ENCODE data around the gene AUTS2. TPM values are rescaled to one million over a fixed set of nuclear protein-coding genes. Genes with fewer than 3 reads are reported as not detected.

The AUTS2 gene
- total and polyA plus RNA-seq, 10 of the 15 experiments (the other 5 are each of a cell fraction or from before 2014, with no cell fraction given), result 6.4 to 55.6 (median 21.6) TPM

DNA sequence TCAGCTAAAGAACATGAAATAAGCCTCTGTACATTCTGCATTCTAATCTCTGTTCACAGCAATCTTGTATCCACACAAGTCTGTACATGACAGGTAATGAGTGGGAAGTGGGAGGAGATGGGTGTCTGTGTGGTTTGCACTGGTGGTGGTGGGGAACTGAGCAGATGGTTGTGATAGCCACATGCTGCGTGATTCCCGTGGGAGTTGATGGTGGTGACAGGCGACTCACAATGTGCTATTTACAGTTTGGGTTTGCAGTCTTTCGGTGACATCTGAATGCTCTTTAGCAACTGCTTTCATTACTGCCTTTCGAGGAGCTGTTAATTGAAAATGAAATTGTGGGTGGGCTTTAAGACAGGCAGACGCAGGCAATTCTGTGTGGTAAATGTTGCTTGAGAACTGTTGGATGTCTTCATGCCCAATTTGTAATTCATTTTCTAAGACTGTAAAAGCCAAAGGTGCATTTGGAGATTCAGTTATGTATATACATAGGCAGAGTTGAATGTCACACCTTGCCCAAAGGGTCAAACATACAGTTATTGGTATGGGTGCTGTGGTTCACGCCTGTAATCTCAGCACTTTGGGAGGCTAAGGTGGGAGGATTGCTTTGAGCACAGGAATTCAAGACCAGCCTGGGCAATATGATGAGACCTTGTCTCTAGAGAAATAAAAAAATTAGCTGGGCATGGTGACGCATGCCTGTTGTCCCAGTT, 308.2 kb downstream of the AUTS2 start (continued):
- TF ChIP-seq, protein P1, sequence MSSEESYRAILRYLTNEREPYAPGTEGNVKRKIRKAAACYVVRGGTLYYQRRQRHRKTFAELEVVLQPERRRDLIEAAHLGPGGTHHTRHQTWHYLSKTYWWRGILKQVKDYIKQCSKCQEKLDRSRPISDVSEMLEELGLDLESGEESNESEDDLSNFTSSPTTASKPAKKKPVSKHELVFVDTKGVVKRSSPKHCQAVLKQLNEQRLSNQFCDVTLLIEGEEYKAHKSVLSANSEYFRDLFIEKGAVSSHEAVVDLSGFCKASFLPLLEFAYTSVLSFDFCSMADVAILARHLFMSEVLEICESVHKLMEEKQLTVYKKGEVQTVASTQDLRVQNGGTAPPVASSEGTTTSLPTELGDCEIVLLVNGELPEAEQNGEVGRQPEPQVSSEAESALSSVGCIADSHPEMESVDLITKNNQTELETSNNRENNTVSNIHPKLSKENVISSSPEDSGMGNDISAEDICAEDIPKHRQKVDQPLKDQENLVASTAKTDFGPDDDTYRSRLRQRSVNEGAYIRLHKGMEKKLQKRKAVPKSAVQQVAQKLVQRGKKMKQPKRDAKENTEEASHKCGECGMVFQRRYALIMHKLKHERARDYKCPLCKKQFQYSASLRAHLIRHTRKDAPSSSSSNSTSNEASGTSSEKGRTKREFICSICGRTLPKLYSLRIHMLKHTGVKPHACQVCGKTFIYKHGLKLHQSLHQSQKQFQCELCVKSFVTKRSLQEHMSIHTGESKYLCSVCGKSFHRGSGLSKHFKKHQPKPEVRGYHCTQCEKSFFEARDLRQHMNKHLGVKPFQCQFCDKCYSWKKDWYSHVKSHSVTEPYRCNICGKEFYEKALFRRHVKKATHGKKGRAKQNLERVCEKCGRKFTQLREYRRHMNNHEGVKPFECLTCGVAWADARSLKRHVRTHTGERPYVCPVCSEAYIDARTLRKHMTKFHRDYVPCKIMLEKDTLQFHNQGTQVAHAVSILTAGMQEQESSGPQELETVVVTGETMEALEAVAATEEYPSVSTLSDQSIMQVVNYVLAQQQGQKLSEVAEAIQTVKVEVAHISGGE (CRISPR knock-in tag; IDR thresholded peaks at IDR 0.05), result no peak
- TF ChIP-seq, protein P2, sequence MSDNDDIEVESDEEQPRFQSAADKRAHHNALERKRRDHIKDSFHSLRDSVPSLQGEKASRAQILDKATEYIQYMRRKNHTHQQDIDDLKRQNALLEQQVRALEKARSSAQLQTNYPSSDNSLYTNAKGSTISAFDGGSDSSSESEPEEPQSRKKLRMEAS (IDR thresholded peaks at IDR 0.05; ENCODE audit: low read depth, low read length), result peak; percentile 73; the same call in 1 of the 2 replicates
- TF ChIP-seq NFYB (IDR thresholded peaks at IDR 0.05; ENCODE audit: insufficient read depth, low read depth, low read length) (no peak), STAT3 (IDR thresholded peaks at IDR 0.05; ENCODE audit: low read depth, low read length) (peak; percentile 94), BACH1 (IDR thresholded peaks at IDR 0.05; ENCODE audit: borderline replicate concordance) (peak; percentile 97), TAF1 (IDR thresholded peaks at IDR 0.05; ENCODE audit: borderline replicate concordance, low read depth, low read length) (no peak), MXI1 (IDR thresholded peaks at IDR 0.05; ENCODE audit: low read depth, low read length) (peak; percentile 35), IKZF2 (IDR thresholded peaks at IDR 0.05) (peak; percentile 98 to 99), EGR1 (IDR thresholded peaks at IDR 0.05; ENCODE audit: borderline replicate concordance in 1 of 2, low read depth in 2 of 2, low read length in 2 of 2) (peak in 1 of 2 experiments; percentile 71; a peak in 1 of 3 replicates), SPI1 (IDR thresholded peaks at IDR 0.05; ENCODE audit: borderline replicate concordance, insufficient read depth, low read depth, low read length) (peak; percentile 88), ZNF384 (IDR thresholded peaks at IDR 0.05; ENCODE audit: borderline replicate concordance, low read depth, low read length) (peak; percentile 50; the same call in 1 of the 2 replicates), MLLT1 (IDR thresholded peaks at IDR 0.05) (peak; percentile 96), ESRRA (IDR thresholded peaks at IDR 0.05; ENCODE audit: low read length) (no peak), HDGF (IDR thresholded peaks at IDR 0.05) (peak; percentile 50), PAX5 (IDR thresholded peaks at IDR 0.05; ENCODE audit: borderline replicate concordance, low read depth, low read length) (peak; percentile 97), IRF4 (IDR thresholded peaks at IDR 0.05; ENCODE audit: low read depth, low read length) (peak; percentile 95), KLF5 (IDR thresholded peaks at IDR 0.05; ENCODE audit: partially characterized antibody) (peak; percentile 62), FOXM1 (IDR thresholded peaks at IDR 0.05; ENCODE audit: low read depth, low read length) (peak; percentile 93; the same call in 1 of the 2 replicates)
- TF ChIP-seq, protein P3, sequence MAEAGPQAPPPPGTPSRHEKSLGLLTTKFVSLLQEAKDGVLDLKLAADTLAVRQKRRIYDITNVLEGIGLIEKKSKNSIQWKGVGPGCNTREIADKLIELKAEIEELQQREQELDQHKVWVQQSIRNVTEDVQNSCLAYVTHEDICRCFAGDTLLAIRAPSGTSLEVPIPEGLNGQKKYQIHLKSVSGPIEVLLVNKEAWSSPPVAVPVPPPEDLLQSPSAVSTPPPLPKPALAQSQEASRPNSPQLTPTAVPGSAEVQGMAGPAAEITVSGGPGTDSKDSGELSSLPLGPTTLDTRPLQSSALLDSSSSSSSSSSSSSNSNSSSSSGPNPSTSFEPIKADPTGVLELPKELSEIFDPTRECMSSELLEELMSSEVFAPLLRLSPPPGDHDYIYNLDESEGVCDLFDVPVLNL (IDR thresholded peaks at IDR 0.05; ENCODE audit: low read depth, low read length), result no peak
- TF ChIP-seq, protein P4, sequence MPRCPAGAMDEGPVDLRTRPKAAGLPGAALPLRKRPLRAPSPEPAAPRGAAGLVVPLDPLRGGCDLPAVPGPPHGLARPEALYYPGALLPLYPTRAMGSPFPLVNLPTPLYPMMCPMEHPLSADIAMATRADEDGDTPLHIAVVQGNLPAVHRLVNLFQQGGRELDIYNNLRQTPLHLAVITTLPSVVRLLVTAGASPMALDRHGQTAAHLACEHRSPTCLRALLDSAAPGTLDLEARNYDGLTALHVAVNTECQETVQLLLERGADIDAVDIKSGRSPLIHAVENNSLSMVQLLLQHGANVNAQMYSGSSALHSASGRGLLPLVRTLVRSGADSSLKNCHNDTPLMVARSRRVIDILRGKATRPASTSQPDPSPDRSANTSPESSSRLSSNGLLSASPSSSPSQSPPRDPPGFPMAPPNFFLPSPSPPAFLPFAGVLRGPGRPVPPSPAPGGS (IDR thresholded peaks at IDR 0.05; ENCODE audit: borderline replicate concordance, insufficient read depth, low read depth, low read length, poor library complexity, severe bottlenecking), result peak; percentile 94

All from GM12878 (cell line).